Activated CD8-positive, alpha-beta T cell treated with anti-CD3 and anti-CD28 coated beads for 36 hours (primary cell): ENCODE data around the gene CATSPERB. TPM values are rescaled to one million over a fixed set of nuclear protein-coding genes. Genes with fewer than 3 reads are reported as not detected.
A peak's percentile ranks its signal among the peaks of the same experiment; 100 is the strongest.

Experiments
- ATAC-seq: fragments of 200-7000 bp; cut with Tn5 transposase; one replicate; pipeline ENCODE4 v1.10.0; 2021; ENCODE audit warnings: mild to moderate bottlenecking, moderate library complexity
- CTCF ChIA-PET: fragments of 350-600 bp; sonication (Branson Sonifier 250); formaldehyde crosslinking; loops from one replicate; lab custom pipeline; 2021; ENCODE audit warnings: antibody characterized with exemption; lab: Charles Lee
- POLR2A ChIA-PET: fragments of 350-600 bp; sonication (Branson Sonifier 250); formaldehyde crosslinking; loops from one replicate; lab custom pipeline; 2021; ENCODE audit warnings: antibody characterized with exemption; lab: Charles Lee
- DNase-seq: peaks from one replicate; pipeline ENCODE4 v3.0.0-alpha.2; 2020
- H3K27ac Mint-ChIP-seq: one replicate; pipeline ENCODE4 v1.8.0; 2021; ENCODE audit warnings: mild to moderate bottlenecking, mixed read lengths
- H3K27me3 Mint-ChIP-seq: one replicate; pipeline ENCODE4 v1.8.0; 2021; ENCODE audit warnings: mixed read lengths
- H3K36me3 Mint-ChIP-seq: one replicate; pipeline ENCODE4 v1.8.0; 2021; ENCODE audit warnings: low read depth, mixed read lengths
- H3K4me1 Mint-ChIP-seq: one replicate; pipeline ENCODE4 v1.8.0; 2021; ENCODE audit warnings: low read depth, mixed read lengths
- H3K4me3 Mint-ChIP-seq: one replicate; pipeline ENCODE4 v1.8.0; 2021; ENCODE audit warnings: mild to moderate bottlenecking, moderate library complexity, mixed read lengths
- H3K9me3 Mint-ChIP-seq: one replicate; pipeline ENCODE4 v1.8.0; 2021; ENCODE audit warnings: mixed read lengths
- CTCF ChIP-seq: fragments of 200-600 bp; IDR thresholded peaks from one replicate; pipeline ENCODE4 v1.8.0; 2022; ENCODE audit warnings: antibody characterized with exemption, mild to moderate bottlenecking
- intact Hi-C: fragments of 100-400 bp; cut with micrococcal nuclease; formaldehyde crosslinking; loops from one replicate; pipeline ENCODE4 v1.10.0; 2022
- total RNA-seq, 2 experiments: library from RNA; stranded (reverse); gene quantifications; one replicate each; pipeline ENCODE4 v1.2.3, GENCODE V29; 2021

CATSPERB gene
- total RNA-seq, 2 experiments from 2014 or later = 0.27 to 0.60 TPM

GRCh38 chr14:91649930-91650329 lies 82.0 kb downstream of the CATSPERB start:
- ChIA-PET CTCF (interaction anchor here (0.6 to 3.1 kb wide), 15 partner anchors 10 to 412 kb away, joined by 3 to 34 read pairs (median 4); no protein-coding TSS in a partner anchor), POLR2A (no interaction called here)
- intact Hi-C loops = loop anchor here (5.0 kb wide), 1 partner anchor 252 kb away; no protein-coding TSS in a partner anchor
- H3K36me3 Mint-ChIP-seq = no peaks in the 10 kb centered on the region
- H3K27ac Mint-ChIP-seq = no peak overlapping the region
- H3K27me3 Mint-ChIP-seq = no peaks in the 10 kb centered on the region
- no peaks in the 10 kb centered on the region for H3K4me1 Mint-ChIP-seq
- H3K9me3 Mint-ChIP-seq = peaks cover 2% of the 10 kb centered on the region
- no peak overlapping the region for H3K4me3 Mint-ChIP-seq
- peak; percentile 55 for DNase-seq
- TF ChIP-seq CTCF = peak; percentile 80
- ATAC-seq = peak; percentile 68

GRCh38 chr14:91647856-91648255 lies 84.0 kb downstream of the CATSPERB start:
- intact Hi-C loops = no loop called here
- peaks cover 2% of the 10 kb centered on the region for H3K9me3 Mint-ChIP-seq
- H3K27ac Mint-ChIP-seq = no peak overlapping the region
- TF ChIP-seq CTCF = no peak
- DNase-seq (no peak), ATAC-seq (no peak)
- CTCF ChIA-PET = interaction anchor here (1.1 to 3.1 kb wide), 5 partner anchors 47 to 349 kb away, joined by 3 to 34 read pairs (median 3); no protein-coding TSS in a partner anchor
- no peaks in the 10 kb centered on the region for H3K36me3 Mint-ChIP-seq
- H3K4me3 Mint-ChIP-seq = no peak overlapping the region
- H3K27me3 Mint-ChIP-seq = no peaks in the 10 kb centered on the region
- POLR2A ChIA-PET = no interaction called here
- H3K4me1 Mint-ChIP-seq = no peaks in the 10 kb centered on the region

- H3K27me3 Mint-ChIP-seq = no peaks in the 10 kb centered on the region
- no peak for TF ChIP-seq CTCF
- H3K4me3 Mint-ChIP-seq = no peak overlapping the region
- H3K36me3 Mint-ChIP-seq = no peaks in the 10 kb centered on the region
- no peak overlapping the region for H3K27ac Mint-ChIP-seq
- H3K9me3 Mint-ChIP-seq = no peaks in the 10 kb centered on the region
- no peak for ATAC-seq
- ChIA-PET CTCF (no interaction called here), POLR2A (interaction anchor here (0.9 kb wide), 1 partner anchor 16 kb away, joined by 3 read pairs; no protein-coding TSS in a partner anchor)
- intact Hi-C loops = no loop called here
- no peak for DNase-seq
- no peaks in the 10 kb centered on the region for H3K4me1 Mint-ChIP-seq
Observed at GRCh38 chr14:91636604-91637003, 95.3 kb downstream of the CATSPERB start.

- Mint-ChIP-seq H3K36me3 (no peaks in the 10 kb centered on the region), H3K4me3 (no peak overlapping the region), H3K27ac (no peak overlapping the region), H3K9me3 (no peaks in the 10 kb centered on the region), H3K4me1 (no peaks in the 10 kb centered on the region), H3K27me3 (no peaks in the 10 kb centered on the region)
- intact Hi-C loops = no loop called here
- ChIA-PET POLR2A (no interaction called here), CTCF (interaction anchor here (1.2 kb wide), 1 partner anchor 25 kb away, joined by 5 read pairs; no protein-coding TSS in a partner anchor)
- ATAC-seq (no peak), DNase-seq (no peak)
- TF ChIP-seq CTCF = no peak
Observed at GRCh38 chr14:91624757-91625156, 107.1 kb downstream of the CATSPERB start.

GRCh38 chr14:91614187-91614586 lies 117.7 kb downstream of the CATSPERB start:
- ATAC-seq (no peak), DNase-seq (no peak)
- intact Hi-C loops = no loop called here
- Mint-ChIP-seq H3K36me3 (no peaks in the 10 kb centered on the region), H3K27ac (no peak overlapping the region), H3K4me1 (no peaks in the 10 kb centered on the region), H3K4me3 (no peak overlapping the region), H3K27me3 (no peaks in the 10 kb centered on the region), H3K9me3 (no peaks in the 10 kb centered on the region)
- ChIA-PET POLR2A (no interaction called here), CTCF (no interaction called here)
- TF ChIP-seq CTCF = no peak
